ENCODE data around the gene SMURF1. TPM values are rescaled to one million over a fixed set of nuclear protein-coding genes. Genes with fewer than 3 reads are reported as not detected.

SMURF1 gene
- total RNA-seq, 1 donor from 2014 or later = 44.7 TPM

DNA sequence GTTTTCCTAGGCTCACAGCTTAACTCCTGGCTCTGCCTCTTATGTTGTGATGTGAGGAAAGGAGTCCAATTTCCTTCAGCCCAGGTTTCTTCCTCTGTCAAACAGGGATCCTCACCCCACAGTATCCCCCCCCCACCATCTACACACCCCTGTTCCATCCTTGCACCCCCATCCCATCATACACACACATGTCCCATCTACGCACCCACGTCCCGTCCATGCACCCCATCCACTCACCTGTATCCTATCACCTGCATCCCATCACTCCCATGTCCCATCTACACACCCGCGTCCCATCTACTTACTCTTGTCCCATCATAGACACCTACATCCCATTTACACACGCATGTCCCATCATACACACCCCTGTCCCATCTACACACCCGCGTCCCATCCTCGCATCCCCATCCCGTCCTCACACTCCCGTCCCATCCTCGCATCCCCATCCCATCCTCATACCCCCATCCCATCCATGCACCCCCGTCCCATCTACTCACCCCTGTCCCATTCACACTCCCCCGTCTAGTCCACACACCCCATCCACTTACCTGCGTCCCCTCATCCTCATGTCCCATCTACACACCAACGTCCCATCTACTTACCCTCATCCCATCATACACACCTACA, 148.3 kb downstream of the SMURF1 start:
- TF ChIP-seq CTCF (IDR thresholded peaks at IDR 0.05; ENCODE audit: insufficient read depth, low read depth, low read length) (no peak), EZH2 (IDR thresholded peaks at IDR 0.05; ENCODE audit: insufficient read depth, low read length) (no peak)
- Histone ChIP-seq H3K4me2 (ENCODE audit: low read length) (no peak overlapping the region), H2AFZ (ENCODE audit: low read depth, low read length) (no peak overlapping the region), H3K27me3 (ENCODE audit: insufficient read depth, low read length) (no peaks in the 10 kb centered on the region), H3K9me3 (ENCODE audit: insufficient read depth, low read depth, low read length) (no peaks in the 10 kb centered on the region), H3K9ac (ENCODE audit: low read length) (no peak overlapping the region), H3K4me1 (ENCODE audit: insufficient read depth, low read length) (peaks cover 5% of the 10 kb centered on the region), H3K27ac (ENCODE audit: low read depth, low read length) (no peak overlapping the region), H3K79me2 (ENCODE audit: insufficient read depth, low read length) (no peaks in the 10 kb centered on the region), H3K4me3 (ENCODE audit: insufficient read depth, low read depth, low read length) (no peak overlapping the region), H4K20me1 (ENCODE audit: insufficient read depth, low read length) (peaks cover 6% of the 10 kb centered on the region), H3K36me3 (ENCODE audit: insufficient read depth, low read length) (peaks cover 53% of the 10 kb centered on the region)
- Mint-ChIP-seq H3K4me1 (ENCODE audit: low read depth, unreplicated experiment) (no peaks in the 10 kb centered on the region), H3K27me3 (ENCODE audit: low read depth, unreplicated experiment) (no peaks in the 10 kb centered on the region), H3K9me3 (ENCODE audit: unreplicated experiment) (no peaks in the 10 kb centered on the region), H3K4me3 (ENCODE audit: unreplicated experiment) (no peak overlapping the region), H3K27ac (ENCODE audit: unreplicated experiment) (no peak overlapping the region), H3K36me3 (ENCODE audit: low read depth, unreplicated experiment) (peaks cover 21% of the 10 kb centered on the region)
- no peak for DNase-seq (ENCODE audit: low read depth)
- FAIRE-seq = no peak

GRCh38 chr7:98995111-98995510, 148.8 kb downstream of the SMURF1 start:
- H2AFZ ChIP-seq (ENCODE audit: low read depth, low read length) = no peak overlapping the region
- DNase-seq (ENCODE audit: low read depth) (no peak), FAIRE-seq (no peak)
- H3K4me1 Mint-ChIP-seq (ENCODE audit: low read depth, unreplicated experiment) = no peaks in the 10 kb centered on the region
- peaks cover 6% of the 10 kb centered on the region for H4K20me1 ChIP-seq (ENCODE audit: insufficient read depth, low read length)
- no peak overlapping the region for H3K27ac Mint-ChIP-seq (ENCODE audit: unreplicated experiment)
- peaks cover under 1% of the 10 kb centered on the region for H3K4me1 ChIP-seq (ENCODE audit: insufficient read depth, low read length)
- no peaks in the 10 kb centered on the region for H3K79me2 ChIP-seq (ENCODE audit: insufficient read depth, low read length)
- H3K27me3 Mint-ChIP-seq (ENCODE audit: low read depth, unreplicated experiment) = no peaks in the 10 kb centered on the region
- H3K4me3 ChIP-seq (ENCODE audit: insufficient read depth, low read depth, low read length) = no peak overlapping the region
- no peaks in the 10 kb centered on the region for H3K27me3 ChIP-seq (ENCODE audit: insufficient read depth, low read length)
- H3K4me3 Mint-ChIP-seq (ENCODE audit: unreplicated experiment) = no peak overlapping the region
- TF ChIP-seq CTCF (IDR thresholded peaks at IDR 0.05; ENCODE audit: insufficient read depth, low read depth, low read length) (no peak), EZH2 (IDR thresholded peaks at IDR 0.05; ENCODE audit: insufficient read depth, low read length) (no peak)
- H3K36me3 ChIP-seq (ENCODE audit: insufficient read depth, low read length) = peaks cover 57% of the 10 kb centered on the region
- no peaks in the 10 kb centered on the region for H3K9me3 Mint-ChIP-seq (ENCODE audit: unreplicated experiment)
- H3K4me2 ChIP-seq (ENCODE audit: low read length) = no peak overlapping the region
- H3K9ac ChIP-seq (ENCODE audit: low read length) = no peak overlapping the region
- H3K9me3 ChIP-seq (ENCODE audit: insufficient read depth, low read depth, low read length) = no peaks in the 10 kb centered on the region
- H3K36me3 Mint-ChIP-seq (ENCODE audit: low read depth, unreplicated experiment) = peaks cover 23% of the 10 kb centered on the region
- no peak overlapping the region for H3K27ac ChIP-seq (ENCODE audit: low read depth, low read length)
